ENCODE results near the gene ZDHHC5. TPM values are rescaled to one million over a fixed set of nuclear protein-coding genes. Genes with fewer than 3 reads are reported as not detected.

Gene ZDHHC5
- total RNA-seq, 2 experiments from 2014 or later: 76.3 to 78.4 TPM

GRCh38 chr11:57638005-57638781 is 29.7 kb upstream of the ZDHHC5 start:
- peaks cover 19% of the 10 kb centered on the region for H3K4me1 Mint-ChIP-seq
- peak overlapping the region; percentile 99 for H3K4me3 Mint-ChIP-seq
- peak; percentile 57 for DNase-seq
- H3K27me3 Mint-ChIP-seq: peaks cover 28% of the 10 kb centered on the region
- H3K9me3 Mint-ChIP-seq: no peaks in the 10 kb centered on the region
- peak; percentile 49 for ATAC-seq (ENCODE audit: low read depth)
- H3K36me3 Mint-ChIP-seq: no peaks in the 10 kb centered on the region
- POLR2A ChIA-PET: interaction anchor here (0.7 to 3.5 kb wide), 5 partner anchors 14 to 156 kb away, joined by 4 to 29 read pairs (median 5); partner anchors contain the start of gene UBE2L6
- peak overlapping the region; percentile 88 for H3K27ac Mint-ChIP-seq

DNA sequence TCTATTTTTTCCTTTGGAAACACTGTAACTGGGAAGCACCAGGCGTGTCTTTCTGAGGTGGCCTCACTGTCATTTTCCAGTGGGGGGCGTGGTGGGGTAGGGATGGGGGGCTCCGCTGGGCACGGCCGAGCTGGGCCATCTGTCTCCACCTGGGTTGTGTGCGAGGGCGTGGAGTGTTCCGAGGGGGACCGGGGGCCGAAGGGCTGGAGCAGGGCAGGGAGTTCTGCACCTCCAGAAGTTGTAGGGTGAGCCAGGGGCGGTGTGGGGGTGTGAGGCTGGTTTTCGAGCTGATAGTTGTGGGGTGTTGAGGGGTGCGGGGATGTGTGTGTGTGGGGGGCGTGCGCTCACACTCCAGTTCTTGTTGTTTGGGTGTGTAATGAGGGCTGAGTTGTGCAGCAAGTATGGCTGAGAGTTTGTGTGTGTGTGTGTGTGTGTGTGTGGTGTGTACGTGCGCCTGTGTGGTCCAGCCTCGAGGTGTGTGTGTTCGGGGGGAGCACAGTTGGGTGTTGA is 29.0 kb upstream of the ZDHHC5 start:
- Mint-ChIP-seq H3K4me3 (peak overlapping the region; percentile 99), H3K27ac (peak overlapping the region; percentile 88), H3K36me3 (peaks cover 3% of the 10 kb centered on the region), H3K27me3 (peaks cover 22% of the 10 kb centered on the region), H3K9me3 (no peaks in the 10 kb centered on the region), H3K4me1 (peaks cover 19% of the 10 kb centered on the region)
- DNase-seq (peak; percentile 43), ATAC-seq (ENCODE audit: low read depth) (peak; percentile 33)
- POLR2A ChIA-PET: interaction anchor here (0.7 to 3.5 kb wide), 6 partner anchors 9 to 156 kb away, joined by 3 to 29 read pairs (median 4); partner anchors contain the start of gene UBE2L6

- ATAC-seq (ENCODE audit: low read depth) (no peak), DNase-seq (peak; percentile 57)
- POLR2A ChIA-PET: interaction anchor here (0.6 to 3.5 kb wide), 7 partner anchors 9 to 155 kb away, joined by 3 to 29 read pairs (median 4); partner anchors contain the start of gene UBE2L6
- Mint-ChIP-seq H3K4me1 (peaks cover 19% of the 10 kb centered on the region), H3K9me3 (no peaks in the 10 kb centered on the region), H3K27ac (peak overlapping the region; percentile 42), H3K4me3 (peak overlapping the region; percentile 99), H3K36me3 (peaks cover 3% of the 10 kb centered on the region), H3K27me3 (peaks cover 19% of the 10 kb centered on the region)
Observed at GRCh38 chr11:57639321-57640067, 28.4 kb upstream of the ZDHHC5 start.

DNA sequence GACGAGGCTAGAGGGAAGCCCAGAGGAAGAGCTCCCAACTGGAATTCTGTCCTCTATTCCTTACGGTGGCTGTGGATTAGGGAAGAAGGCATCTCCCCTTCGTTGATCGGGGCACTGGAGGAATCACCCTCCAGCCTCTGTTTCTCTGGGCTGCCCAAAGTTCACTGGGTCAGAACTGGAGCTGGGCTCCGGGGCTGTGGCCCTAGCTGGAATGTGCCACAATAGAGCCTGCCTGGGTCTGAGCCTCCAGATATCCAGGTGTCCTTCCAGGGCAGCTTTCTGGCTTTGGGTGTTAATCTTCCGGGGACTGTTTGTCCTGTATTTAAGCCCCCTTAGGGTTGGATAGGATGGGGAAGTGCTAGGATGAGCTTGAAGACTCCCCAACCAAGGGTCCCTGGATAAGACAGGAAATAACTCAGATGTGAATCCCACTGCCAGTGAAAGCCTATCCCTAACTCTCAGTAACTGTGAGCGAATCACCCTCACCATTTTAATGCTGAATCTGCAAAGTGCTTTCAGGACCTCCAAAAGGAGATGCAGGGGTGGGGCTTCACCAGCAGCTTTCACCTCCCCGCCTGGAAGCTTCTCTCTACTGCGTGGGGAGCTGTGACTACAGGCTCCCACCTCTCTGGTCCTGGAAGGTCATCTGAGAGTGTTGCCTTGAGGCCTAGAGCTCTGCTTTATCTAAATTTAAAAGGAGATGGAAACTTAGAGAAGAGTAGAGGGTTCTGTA is 27.7 kb upstream of the ZDHHC5 start:
- peak overlapping the region; percentile 35 for H3K4me3 Mint-ChIP-seq
- H3K4me1 Mint-ChIP-seq: peaks cover 20% of the 10 kb centered on the region
- no peaks in the 10 kb centered on the region for H3K9me3 Mint-ChIP-seq
- POLR2A ChIA-PET: interaction anchor here (0.8 to 3.5 kb wide), 4 partner anchors 13 to 75 kb away, joined by 3 to 29 read pairs (median 4); partner anchors contain the start of gene UBE2L6
- DNase-seq: no peak
- peaks cover 3% of the 10 kb centered on the region for H3K36me3 Mint-ChIP-seq
- peaks cover 15% of the 10 kb centered on the region for H3K27me3 Mint-ChIP-seq
- no peak for ATAC-seq (ENCODE audit: low read depth)
- H3K27ac Mint-ChIP-seq: no peak overlapping the region

DNA sequence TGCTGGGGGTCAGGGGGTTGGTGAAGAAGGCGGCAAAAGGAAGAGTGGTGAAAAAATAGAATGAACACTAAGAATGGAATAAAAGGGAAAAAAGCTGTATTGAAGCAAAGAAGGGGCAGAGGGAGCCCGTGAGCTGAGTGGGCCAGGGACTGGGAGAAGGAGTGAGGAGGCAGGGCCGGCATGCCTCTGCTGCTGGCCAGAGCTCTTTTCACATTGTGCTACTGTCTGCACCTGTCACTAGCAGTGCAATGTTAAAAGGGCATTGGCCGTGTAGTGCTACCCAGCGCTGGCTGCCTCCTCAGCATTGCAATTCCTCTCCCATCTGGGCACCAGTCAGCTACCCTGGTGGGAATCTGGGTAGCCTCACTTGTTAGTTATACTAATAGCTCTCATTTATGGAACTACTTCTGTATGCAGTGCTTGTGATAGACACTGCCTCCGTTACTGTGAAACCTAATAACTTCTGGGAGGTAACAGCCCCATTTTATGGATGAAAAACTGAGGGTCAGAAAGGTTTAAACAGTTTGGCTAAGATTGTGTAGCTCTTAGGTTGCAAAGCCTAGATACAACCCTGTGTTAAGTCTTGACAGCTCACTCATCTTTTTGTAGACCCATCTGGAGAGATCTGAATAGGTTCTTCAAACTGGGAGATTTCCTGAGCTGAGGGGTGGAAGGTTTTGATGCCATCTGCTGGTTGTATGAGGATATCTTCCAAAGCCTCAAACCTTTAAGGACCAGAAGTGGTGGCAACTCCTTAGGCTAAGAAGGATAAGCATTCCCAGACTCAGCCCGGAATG is 26.7 kb upstream of the ZDHHC5 start:
- peaks cover 24% of the 10 kb centered on the region for H3K4me1 Mint-ChIP-seq
- no peak overlapping the region for H3K4me3 Mint-ChIP-seq
- peaks cover 3% of the 10 kb centered on the region for H3K36me3 Mint-ChIP-seq
- ATAC-seq (ENCODE audit: low read depth) (no peak), DNase-seq (no peak)
- no peaks in the 10 kb centered on the region for H3K9me3 Mint-ChIP-seq
- H3K27ac Mint-ChIP-seq: no peak overlapping the region
- POLR2A ChIA-PET: interaction anchor here (0.7 to 3.5 kb wide), 5 partner anchors 12 to 184 kb away, joined by 3 to 29 read pairs (median 3); partner anchors contain the start of gene UBE2L6
- peaks cover 22% of the 10 kb centered on the region for H3K27me3 Mint-ChIP-seq

- ATAC-seq (ENCODE audit: low read depth): no peak
- no peak overlapping the region for H3K4me3 Mint-ChIP-seq
- POLR2A ChIA-PET: interaction anchor here (0.6 to 1.6 kb wide), 5 partner anchors 76 to 162 kb away, joined by 3 to 13 read pairs (median 4); partner anchors contain the start of gene UBE2L6
- DNase-seq: no peak
- H3K4me1 Mint-ChIP-seq: peaks cover 33% of the 10 kb centered on the region
- peaks cover 3% of the 10 kb centered on the region for H3K36me3 Mint-ChIP-seq
- H3K9me3 Mint-ChIP-seq: no peaks in the 10 kb centered on the region
- H3K27me3 Mint-ChIP-seq: peaks cover 36% of the 10 kb centered on the region
- H3K27ac Mint-ChIP-seq: no peak overlapping the region
Observed at GRCh38 chr11:57643802-57644201, 24.1 kb upstream of the ZDHHC5 start.

GRCh38 chr11:57644748-57645688 is 22.9 kb upstream of the ZDHHC5 start:
- DNase-seq (peak; percentile 80), ATAC-seq (ENCODE audit: low read depth) (peak; percentile 79)
- H3K4me1 Mint-ChIP-seq: peaks cover 39% of the 10 kb centered on the region
- H3K27me3 Mint-ChIP-seq: peaks cover 42% of the 10 kb centered on the region
- no peaks in the 10 kb centered on the region for H3K9me3 Mint-ChIP-seq
- no peak overlapping the region for H3K27ac Mint-ChIP-seq
- no peak overlapping the region for H3K4me3 Mint-ChIP-seq
- H3K36me3 Mint-ChIP-seq: peaks cover 3% of the 10 kb centered on the region
- POLR2A ChIA-PET: interaction anchor here (0.9 to 1.6 kb wide), 3 partner anchors 77 to 151 kb away, joined by 3 to 13 read pairs (median 4); partner anchors contain the start of gene UBE2L6

- POLR2A ChIA-PET: no interaction called here
Observed at GRCh38 chr11:57645689-57646085, 22.2 kb upstream of the ZDHHC5 start.

DNA sequence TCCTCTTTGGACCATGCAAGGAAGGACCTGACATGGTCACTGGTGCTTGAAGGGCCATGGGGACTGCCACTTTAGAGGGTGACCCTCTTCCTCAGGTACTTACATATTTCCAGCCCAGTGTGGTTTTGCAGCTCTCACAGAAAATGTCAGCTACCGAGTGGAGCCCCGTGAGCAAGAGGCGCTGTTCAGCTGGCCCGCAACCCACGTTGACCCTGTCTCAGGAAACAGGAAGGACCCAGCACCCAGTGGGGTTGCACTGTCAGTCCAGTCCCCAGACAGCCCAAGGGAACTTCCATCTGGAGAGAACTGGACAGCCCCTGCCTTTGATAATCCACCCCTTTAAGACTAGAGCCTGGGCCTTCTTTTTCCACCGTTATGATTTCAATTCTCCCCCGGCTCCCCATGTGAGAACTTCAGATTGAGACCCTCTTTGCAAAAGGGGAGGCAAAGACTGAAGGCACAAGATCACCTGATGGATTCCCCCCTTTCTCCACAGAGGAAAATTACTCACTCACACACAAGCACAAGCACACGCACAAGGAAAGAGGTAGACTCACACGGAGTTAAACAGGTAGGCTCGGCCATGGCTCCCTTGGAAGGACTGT is 21.6 kb upstream of the ZDHHC5 start:
- Mint-ChIP-seq H3K27me3 (peaks cover 42% of the 10 kb centered on the region), H3K4me3 (no peak overlapping the region), H3K9me3 (no peaks in the 10 kb centered on the region), H3K4me1 (peaks cover 39% of the 10 kb centered on the region), H3K27ac (no peak overlapping the region), H3K36me3 (peaks cover 3% of the 10 kb centered on the region)
- POLR2A ChIA-PET: interaction anchor here (0.7 kb wide), 1 partner anchor 78 kb away, joined by 3 read pairs; the partner anchor contains the start of gene UBE2L6
- ATAC-seq (ENCODE audit: low read depth): no peak
- no peak for DNase-seq

More at GRCh38 chr11:57645689-57646085, 22.2 kb upstream of the ZDHHC5 start:
- H3K27ac Mint-ChIP-seq: no peak overlapping the region
- ATAC-seq (ENCODE audit: low read depth): no peak
- H3K4me3 Mint-ChIP-seq: no peak overlapping the region
- H3K4me1 Mint-ChIP-seq: peaks cover 42% of the 10 kb centered on the region
- H3K9me3 Mint-ChIP-seq: no peaks in the 10 kb centered on the region
- peaks cover 3% of the 10 kb centered on the region for H3K36me3 Mint-ChIP-seq
- DNase-seq: no peak
- H3K27me3 Mint-ChIP-seq: peaks cover 42% of the 10 kb centered on the region

DNA sequence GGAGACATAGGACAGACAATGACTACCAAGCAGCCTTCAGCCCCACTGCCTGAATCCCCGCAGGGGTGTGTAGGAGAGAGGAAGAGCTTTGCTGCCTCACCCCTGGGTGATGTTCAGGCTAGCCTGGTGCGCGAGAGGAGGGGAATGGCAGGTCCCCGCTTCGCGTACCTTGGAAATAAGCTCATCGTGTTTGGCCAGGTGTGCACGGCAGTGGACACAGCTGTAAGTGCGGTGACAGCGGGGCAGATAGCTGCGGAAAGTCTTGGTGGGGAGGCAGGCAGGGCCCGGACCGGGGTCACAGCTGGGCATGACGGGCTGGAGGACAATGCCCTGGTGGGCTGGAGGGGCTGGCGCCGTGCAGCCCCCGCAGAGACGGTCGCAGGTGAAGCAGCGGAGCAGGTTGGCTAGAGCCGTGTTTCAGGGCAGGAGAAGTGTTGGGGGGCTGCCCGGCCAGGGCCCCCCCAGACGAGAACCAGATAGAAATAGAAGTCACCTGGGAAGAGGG is 21.1 kb upstream of the ZDHHC5 start:
- H3K4me3 Mint-ChIP-seq: peak overlapping the region; percentile 28
- no peak for ATAC-seq (ENCODE audit: low read depth)
- POLR2A ChIA-PET: interaction anchor here (0.6 to 0.7 kb wide), 2 partner anchors 79 to 153 kb away, joined by 3 read pairs; partner anchors contain the start of gene UBE2L6
- H3K9me3 Mint-ChIP-seq: no peaks in the 10 kb centered on the region
- H3K36me3 Mint-ChIP-seq: peaks cover 3% of the 10 kb centered on the region
- DNase-seq: no peak
- peaks cover 36% of the 10 kb centered on the region for H3K4me1 Mint-ChIP-seq
- H3K27me3 Mint-ChIP-seq: peaks cover 42% of the 10 kb centered on the region
- H3K27ac Mint-ChIP-seq: no peak overlapping the region
